GM12872 (cell line): ENCODE data around the gene ONECUT1.
A peak's percentile ranks its signal among the peaks of the same experiment; 100 is the strongest.

Source experiments
- CTCF ChIP-seq: IDR thresholded peaks from 3 replicates; pipeline ENCODE4 v1.5.1; 2011; ENCODE audit warnings: low read depth, mild to moderate bottlenecking, low read length, moderate library complexity; ENCODE audit not compliant: insufficient read depth

The ONECUT1 gene

GRCh38 chr15:52732551-52732950 lies 57.6 kb downstream of the ONECUT1 start:
- TF ChIP-seq CTCF, result no peak

DNA sequence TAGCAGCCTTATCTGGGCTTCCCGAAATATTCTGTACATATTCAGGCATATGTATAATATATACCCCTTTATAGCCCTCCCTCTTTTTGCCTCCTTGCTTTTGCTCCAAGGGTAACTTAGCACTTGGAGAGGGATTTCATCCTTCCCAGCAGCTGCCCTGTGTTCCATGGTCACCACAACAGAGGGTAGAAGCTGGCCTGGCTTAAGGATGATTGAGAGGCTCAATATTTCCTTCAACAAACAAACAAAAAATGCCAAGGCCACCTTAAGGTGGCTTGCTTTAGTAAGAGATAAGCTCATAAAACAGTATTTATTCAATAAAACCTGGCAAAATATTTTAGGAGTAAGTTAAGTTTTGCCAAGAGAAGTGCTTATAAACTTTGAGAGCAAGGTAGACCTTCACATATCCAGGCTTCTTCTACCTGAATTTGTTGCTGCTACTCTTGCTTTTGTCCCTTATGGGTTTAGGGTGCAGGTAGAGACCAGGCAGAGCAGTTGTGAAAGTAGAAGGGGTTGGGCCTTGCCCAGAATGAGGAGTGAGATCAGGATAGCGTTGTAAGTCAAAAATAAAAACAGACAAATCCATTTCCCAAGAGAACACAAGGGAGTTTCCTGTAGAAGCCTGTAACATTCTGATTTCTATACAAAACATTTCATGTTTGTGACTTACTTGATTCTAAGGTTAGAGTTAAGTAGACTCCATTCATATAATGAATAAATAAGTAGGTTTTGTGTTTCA lies 58.2 kb downstream of the ONECUT1 start:
- no peak for TF ChIP-seq CTCF

DNA sequence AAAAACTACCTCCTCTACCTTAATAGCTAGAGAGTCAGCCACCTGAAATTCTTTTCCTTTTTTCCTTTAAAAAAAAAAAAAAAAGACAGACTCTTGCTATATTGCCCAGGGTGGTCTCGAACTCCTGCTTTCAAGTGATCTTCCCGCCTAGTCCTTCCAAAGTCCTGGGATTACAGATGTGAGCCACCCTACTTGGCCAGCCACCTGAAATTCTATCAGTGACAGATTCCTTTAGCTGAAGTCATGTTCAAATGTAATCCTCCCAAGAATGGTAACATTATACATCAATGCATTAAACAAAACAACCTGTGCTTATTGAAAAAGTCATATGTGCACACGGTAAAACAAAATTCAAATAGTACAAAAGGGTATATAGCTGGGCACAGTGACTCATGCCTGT lies 59.1 kb downstream of the ONECUT1 start:
- no peak for TF ChIP-seq CTCF

DNA sequence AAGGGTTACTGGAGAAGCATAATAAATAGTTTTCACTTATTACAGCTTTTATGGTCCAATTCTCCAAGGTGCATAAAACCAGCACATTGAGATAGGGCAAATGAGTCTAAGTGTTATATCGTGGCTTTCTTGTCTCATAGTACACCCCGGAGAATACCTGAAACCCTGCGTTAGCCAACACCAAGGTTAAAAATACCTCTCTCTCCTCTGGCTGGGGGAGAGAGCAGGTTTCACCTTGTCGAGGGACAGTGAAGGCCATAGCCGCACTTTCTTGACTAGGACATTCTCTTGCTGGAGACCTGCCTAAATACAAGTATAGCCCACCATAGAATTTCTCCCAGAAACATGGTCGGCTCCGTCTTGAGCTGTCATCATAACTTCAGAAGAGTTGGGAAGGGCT lies 59.5 kb downstream of the ONECUT1 start:
- TF ChIP-seq CTCF, result no peak

GRCh38 chr15:52730173-52730572 lies 60.0 kb downstream of the ONECUT1 start:
- TF ChIP-seq CTCF, result peak; percentile 35; the same call in 2 of the 3 replicates

- TF ChIP-seq CTCF, result no peak
Observed at GRCh38 chr15:52728899-52729298, 61.2 kb downstream of the ONECUT1 start.

DNA sequence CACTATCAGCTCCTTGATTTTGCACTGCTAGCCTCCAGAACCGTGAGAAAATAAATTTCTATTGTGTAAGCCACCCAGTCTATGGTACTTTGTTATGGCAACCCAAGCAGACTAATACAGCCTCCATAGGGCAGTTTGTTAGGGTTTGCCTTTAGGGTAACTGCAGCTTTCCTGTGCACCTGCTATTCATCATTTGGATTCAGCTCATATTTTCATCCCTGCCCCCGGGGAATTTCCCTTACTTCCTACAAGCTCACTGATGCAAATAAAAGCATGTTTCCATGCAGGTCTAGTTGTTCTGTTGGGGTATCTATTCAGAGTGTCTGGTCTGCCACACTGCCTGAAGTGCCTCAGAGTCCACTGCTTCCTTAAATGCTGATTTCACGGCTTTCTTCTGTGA lies 62.3 kb downstream of the ONECUT1 start:
- TF ChIP-seq CTCF, result no peak

GRCh38 chr15:52726195-52726594 lies 63.9 kb downstream of the ONECUT1 start:
- TF ChIP-seq CTCF, result no peak
